H1 (cell line): Measurements from ENCODE around the gene MYO1F. TPM values are rescaled to one million over a fixed set of nuclear protein-coding genes. Genes with fewer than 3 reads are reported as not detected.

ENCODE experiments used
- CTCF ChIA-PET: fragments of 300-600 bp; sonication (Branson Sonifier 250); formaldehyde crosslinking; loops from one replicate; lab custom pipeline; 2021; ENCODE audit not compliant: partially characterized antibody; lab: Charles Lee
- POLR2A ChIA-PET: fragments of 300-600 bp; sonication (Branson Sonifier 250); formaldehyde crosslinking; loops from one replicate; lab custom pipeline; 2021; ENCODE audit warnings: inconsistent platforms; ENCODE audit not compliant: partially characterized antibody; lab: Charles Lee
- DNase-seq, 2 experiments: peaks; one replicate each; pipeline versions ENCODE4 v3.0.0 to v3.0.0-alpha.2; 2010 to 2022; ENCODE audit warnings: low spot score in 2 of 2, low read depth in 1 of 2, mixed read lengths in 1 of 2
- FAIRE-seq: peaks from 2 replicates; lab custom pipeline; 2011; peaks lifted over from hg19 to GRCh38; lab: Jason Lieb, UNC
- H2AFZ ChIP-seq: 2 replicates; pipeline ENCODE4 v1.8.1; 2012; ENCODE audit warnings: low read length, inconsistent platforms
- H2AK5ac ChIP-seq: 2 replicates; pipeline ENCODE4 v1.6.1; 2013; ENCODE audit warnings: low read depth, low read length
- H2BK120ac ChIP-seq: replicated peaks from 2 replicates; pipeline ENCODE3; 2013; ENCODE audit warnings: low read depth, low read length, inconsistent platforms
- H2BK12ac ChIP-seq: 2 replicates; pipeline ENCODE4 v1.6.1; 2013; ENCODE audit warnings: low read depth, low read length
- H2BK15ac ChIP-seq: 2 replicates; pipeline ENCODE4 v1.6.1; 2013; ENCODE audit warnings: low read length
- H2BK20ac ChIP-seq: 2 replicates; pipeline ENCODE4 v1.6.1; 2013; ENCODE audit warnings: low read length
- H2BK5ac ChIP-seq: 2 replicates; pipeline ENCODE4 v1.6.1; 2013; ENCODE audit warnings: low read depth, low read length
- H3K14ac ChIP-seq: 2 replicates; pipeline ENCODE4 v1.6.1; 2013; ENCODE audit warnings: inconsistent platforms; ENCODE audit not compliant: insufficient read length
- H3K18ac ChIP-seq: 2 replicates; pipeline ENCODE4 v1.6.1; 2013; ENCODE audit warnings: low read length; ENCODE audit errors: extremely low read depth
- H3K23ac ChIP-seq: 2 replicates; pipeline ENCODE4 v1.6.1; 2013; ENCODE audit warnings: inconsistent platforms; ENCODE audit not compliant: insufficient read length
- H3K23me2 ChIP-seq: 2 replicates; pipeline ENCODE4 v1.6.1; 2013; ENCODE audit warnings: low read depth, low read length
- H3K27ac ChIP-seq: 2 replicates; pipeline ENCODE4 v1.6.1; 2011; ENCODE audit warnings: low read depth, low read length, inconsistent platforms
- H3K27me3 ChIP-seq, 4 experiments: replicated peaks in 1 of 4; 1 replicate in 1 of 4; 2 replicates in 3 of 4; pipeline versions ENCODE4 v1.6.1 to v1.8.1; 2011 to 2013; ENCODE audit warnings: low read length in 3 of 4, mild to moderate bottlenecking in 3 of 4, inconsistent platforms in 2 of 4, mixed read lengths in 2 of 4, moderate library complexity in 1 of 4; ENCODE audit not compliant: control insufficient read depth in 3 of 4, insufficient read depth in 3 of 4; ENCODE audit errors: extremely low read depth in 1 of 4
- H3K36me3 ChIP-seq, 4 experiments: 2 replicates each; pipeline versions ENCODE4 v1.6.1 to v1.8.1; 2011 to 2013; ENCODE audit warnings: mild to moderate bottlenecking in 4 of 4, low read length in 3 of 4, moderate library complexity in 2 of 4, control low read depth in 1 of 4, inconsistent platforms in 1 of 4; ENCODE audit not compliant: insufficient read depth in 4 of 4, control insufficient read depth in 2 of 4
- H3K4ac ChIP-seq: replicated peaks from 2 replicates; pipeline ENCODE3; 2013; ENCODE audit warnings: low read length, low read depth, mixed read lengths, inconsistent platforms; ENCODE audit not compliant: insufficient read length
- H3K4me1 ChIP-seq, 4 experiments: replicated peaks in 1 of 4; 1 replicate in 1 of 4; 2 replicates in 3 of 4; pipeline versions ENCODE4 v1.6.1 to v1.8.1; 2011 to 2013; ENCODE audit warnings: low read length in 3 of 4, inconsistent platforms in 2 of 4, mixed read lengths in 1 of 4; ENCODE audit not compliant: insufficient read depth in 4 of 4, control insufficient read depth in 3 of 4
- H3K4me2 ChIP-seq, 2 experiments: 2 replicates each; pipeline versions ENCODE4 v1.6.1 to v1.8.1; 2011 to 2013; ENCODE audit warnings: low read depth in 2 of 2, low read length in 2 of 2, control low read depth in 1 of 2, inconsistent platforms in 1 of 2, mild to moderate bottlenecking in 1 of 2; ENCODE audit not compliant: insufficient read depth in 1 of 2
- H3K4me3 ChIP-seq, 4 experiments: fragments of 200-600, 300-600 bp in 1 of 4; sonication (generic), shearing (Covaris generic), sonication (Bioruptor Twin) in 1 of 4; 2 replicates each; pipeline versions ENCODE4 v1.5.1 to v1.8.1; 2011 to 2016; ENCODE audit warnings: low read length in 4 of 4, low read depth in 3 of 4, control low read depth in 2 of 4, inconsistent platforms in 2 of 4, mild to moderate bottlenecking in 2 of 4, mixed read lengths in 1 of 4, moderate library complexity in 1 of 4; ENCODE audit not compliant: insufficient read depth in 2 of 4; ENCODE audit errors: extremely low read depth in 1 of 4
- H3K56ac ChIP-seq: replicated peaks from 2 replicates; pipeline ENCODE3; 2013; ENCODE audit warnings: low read depth, mild to moderate bottlenecking, mixed read lengths, low read length, inconsistent platforms; ENCODE audit not compliant: insufficient read length
- H3K79me1 ChIP-seq: 2 replicates; pipeline ENCODE4 v1.6.1; 2013; ENCODE audit warnings: low read depth, low read length, control low read depth
- H3K79me2 ChIP-seq, 2 experiments: 2 replicates each; pipeline versions ENCODE4 v1.6.1 to v1.8.1; 2012 to 2013; ENCODE audit warnings: low read length in 2 of 2, mild to moderate bottlenecking in 2 of 2, inconsistent platforms in 1 of 2; ENCODE audit not compliant: insufficient read depth in 2 of 2, control insufficient read depth in 1 of 2
- H3K9ac ChIP-seq, 4 experiments: replicated peaks in 1 of 4; 1 replicate in 1 of 4; 2 replicates in 3 of 4; pipeline versions ENCODE4 v1.6.1 to v1.8.1; 2011 to 2013; ENCODE audit warnings: low read depth in 3 of 4, low read length in 3 of 4, control low read depth in 2 of 4, mild to moderate bottlenecking in 2 of 4, moderate library complexity in 2 of 4, inconsistent platforms in 1 of 4; ENCODE audit errors: extremely low read depth in 1 of 4
- H3K9me3 ChIP-seq, 2 experiments: 2 replicates each; pipeline versions ENCODE4 v1.6.1 to v1.8.1; 2012 to 2013; ENCODE audit warnings: mild to moderate bottlenecking in 2 of 2, moderate library complexity in 2 of 2, control low read depth in 1 of 2, inconsistent platforms in 1 of 2, low read depth in 1 of 2, low read length in 1 of 2, mixed read lengths in 1 of 2; ENCODE audit not compliant: insufficient read depth in 2 of 2
- H4K20me1 ChIP-seq, 2 experiments: replicated peaks in 1 of 2; 2 replicates each; pipeline versions ENCODE3 to v1.8.1; 2011 to 2013; ENCODE audit warnings: inconsistent platforms in 2 of 2, low read length in 2 of 2, mild to moderate bottlenecking in 1 of 2; ENCODE audit not compliant: insufficient read depth in 2 of 2, control insufficient read depth in 1 of 2
- H4K5ac ChIP-seq: 2 replicates; pipeline ENCODE4 v1.6.1; 2013; ENCODE audit warnings: low read length, low read depth, mixed read lengths, inconsistent platforms; ENCODE audit not compliant: insufficient read length
- H4K8ac ChIP-seq: 2 replicates; pipeline ENCODE4 v1.8.0; 2013; ENCODE audit warnings: mild to moderate bottlenecking, moderate library complexity, low read length, inconsistent platforms; ENCODE audit not compliant: insufficient read depth; ENCODE audit errors: extremely low read depth
- H4K91ac ChIP-seq: replicated peaks from 2 replicates; pipeline ENCODE3; 2013; ENCODE audit warnings: low read length, mixed read lengths, inconsistent platforms; ENCODE audit not compliant: insufficient read length
- CREB1 ChIP-seq: IDR thresholded peaks from 2 replicates; pipeline ENCODE4 v1.6.1; 2012; ENCODE audit warnings: inconsistent platforms
- CTCF ChIP-seq, 3 experiments: IDR thresholded peaks; 1 replicate in 2 of 3; 2 replicates in 1 of 3; pipeline versions ENCODE4 v1.5.1 to v1.6.1; 2011; ENCODE audit warnings: low read length in 3 of 3, mild to moderate bottlenecking in 3 of 3, inconsistent platforms in 2 of 3, low read depth in 1 of 3, moderate library complexity in 1 of 3; ENCODE audit not compliant: insufficient read depth in 1 of 3; ENCODE audit errors: control extremely low read depth in 1 of 3
- GABPA ChIP-seq: IDR thresholded peaks from 2 replicates; pipeline ENCODE4 v1.6.1; 2011; ENCODE audit warnings: mild to moderate bottlenecking, low read length, moderate library complexity, borderline replicate concordance; ENCODE audit not compliant: insufficient read depth
- RAD21 ChIP-seq, 2 experiments: IDR thresholded peaks in 1 of 2; conservative IDR thresholded peaks in 1 of 2; 2 replicates each; pipeline ENCODE4 v1.6.1; 2011; ENCODE audit warnings: low read depth in 2 of 2, low read length in 2 of 2, improper control_type of control experiment in 1 of 2, inconsistent platforms in 1 of 2, mild to moderate bottlenecking in 1 of 2, moderate library complexity in 1 of 2
- RBBP5 ChIP-seq: IDR thresholded peaks from 2 replicates; pipeline ENCODE4 v1.7.1; 2012; ENCODE audit warnings: low read depth, mild to moderate bottlenecking, inconsistent platforms, low read length, moderate library complexity, borderline replicate concordance
- ZNF274 ChIP-seq: IDR thresholded peaks from 2 replicates; pipeline ENCODE4 v1.7.0; 2012; ENCODE audit warnings: low read length, borderline replicate concordance; ENCODE audit errors: extremely low read depth
- WGBS, 2 experiments: shearing (Covaris generic) in 1 of 2; methylation state at CpG; one replicate each; pipeline versions ENCODE4 v1.1.6 to v1.1.7; 2013 to 2015; ENCODE audit warnings: low lambda C conversion rate in 2 of 2, mixed read lengths in 2 of 2, inconsistent platforms in 1 of 2, low coverage in 1 of 2, missing lambda C conversion rate in 1 of 2; ENCODE audit not compliant: insufficient replicate concordance in 2 of 2, insufficient coverage in 1 of 2, insufficient read length in 1 of 2; ENCODE audit errors: extremely low coverage in 1 of 2, missing lambda C conversion rate in 1 of 2; 5-methylcytosine and 5-hydroxymethylcytosine counted together
- polyA plus RNA-seq, 7 experiments: library from polyadenylated mRNA; depleted of rRNA in 3 of 7; stranded (reverse) in 5 of 7; unstranded in 2 of 7; fragments of >200 nt in 5 of 7; fragments of 200-250 nt in 2 of 7; gene quantifications; 1 replicate in 5 of 7; 2 replicates in 1 of 7; 4 replicates in 1 of 7; pipeline versions ENCODE4 v1.2.1 to v1.2.3, GENCODE V29; 2011 to 2013; ENCODE audit warnings: missing spikeins in 2 of 7, mixed read lengths in 2 of 7
- total RNA-seq: library from RNA; stranded (reverse); fragmentation: NEBNext Ultra II Directional; extraction: Animal tissue kit (Norgen Biotek cat#: 25700); gene quantifications from 2 replicates; pipeline ENCODE4 v1.2.1, GENCODE V29; 2021

The MYO1F gene
- total and polyA plus RNA-seq, 2 of the 8 experiments (the other 6 are each of a cell fraction or from before 2014, with no cell fraction given), result 1.4 to 4.6 TPM

- H2BK15ac ChIP-seq, result no peak overlapping the region; the same call in none of the 2 replicates
- WGBS, 2 experiments, result 83% methylated on average over 7 of the region's 7 CpGs; no CpG with 5 or more reads in 1 of the 2 experiments
- H2BK20ac ChIP-seq, result no peak overlapping the region
- H3K27me3 ChIP-seq, result no peaks in the 10 kb centered on the region
- no peaks in the 10 kb centered on the region; the same call in 1 of the 2 replicates for H3K23me2 ChIP-seq
- no peak overlapping the region for H4K8ac ChIP-seq
- no peaks in the 10 kb centered on the region for H3K9me3 ChIP-seq
- CTCF ChIA-PET, result interaction anchor here (0.7 to 1.4 kb wide), 4 partner anchors 12 to 78 kb away, joined by 3 to 4 read pairs (median 3); no protein-coding TSS in a partner anchor
- no peak overlapping the region for H3K18ac ChIP-seq
- no peak overlapping the region for H3K4me3 ChIP-seq
- no peaks in the 10 kb centered on the region for H3K36me3 ChIP-seq
- H3K23ac ChIP-seq, result no peak overlapping the region
- H4K20me1 ChIP-seq, result no peaks in the 10 kb centered on the region
- H3K14ac ChIP-seq, result no peak overlapping the region
- no peak overlapping the region for H3K56ac ChIP-seq
- no peak overlapping the region for H3K9ac ChIP-seq
- no peak overlapping the region for H2BK12ac ChIP-seq
- H2BK120ac ChIP-seq, result no peak overlapping the region
- TF ChIP-seq GABPA (no peak), CREB1 (no peak), RBBP5 (no peak), CTCF (IDR thresholded peaks at IDR 0.05; ENCODE audit: control extremely low read depth in 1 of 3, insufficient read depth in 1 of 3, low read depth in 1 of 3, low read length in 3 of 3) (no peak), ZNF274 (no peak), RAD21 (IDR thresholded peaks at IDR 0.05 in 1 of 2, conservative IDR thresholded peaks at IDR 0.05 in 1 of 2; ENCODE audit: low read depth in 2 of 2, low read length in 2 of 2) (no peak)
- no peak overlapping the region for H3K27ac ChIP-seq
- H2BK5ac ChIP-seq, result 0 out of 2 replicates have a peak overlapping the region, but pooled peaks have one; percentile 12
- no peak overlapping the region for H2AFZ ChIP-seq
- H4K91ac ChIP-seq, result no peak overlapping the region
- no peak overlapping the region for H3K4ac ChIP-seq
- DNase-seq, result no peak
- no peak overlapping the region for H4K5ac ChIP-seq
- POLR2A ChIA-PET, result interaction anchor here (1.0 to 1.6 kb wide), 4 partner anchors 8 to 54 kb away, joined by 3 to 5 read pairs (median 4); partner anchors contain the start of gene ZNF414
- H3K79me2 ChIP-seq, result no peaks in the 10 kb centered on the region
- no peak overlapping the region for H3K4me2 ChIP-seq
- no peak overlapping the region; the same call in 1 of the 2 replicates for H2AK5ac ChIP-seq
- H3K4me1 ChIP-seq, result peaks cover 0 to 9% (median 3%) of the 10 kb centered on the region in 4 experiments; a peak in 3 of 7 replicates
- no peaks in the 10 kb centered on the region; the same call in 1 of the 2 replicates for H3K79me1 ChIP-seq
- no peak for FAIRE-seq
These were observed 77.1 kb downstream of the MYO1F start for GRCh38 chr19:8500158-8500557.
